ENCODE results near the gene BTN3A1.

DNA sequence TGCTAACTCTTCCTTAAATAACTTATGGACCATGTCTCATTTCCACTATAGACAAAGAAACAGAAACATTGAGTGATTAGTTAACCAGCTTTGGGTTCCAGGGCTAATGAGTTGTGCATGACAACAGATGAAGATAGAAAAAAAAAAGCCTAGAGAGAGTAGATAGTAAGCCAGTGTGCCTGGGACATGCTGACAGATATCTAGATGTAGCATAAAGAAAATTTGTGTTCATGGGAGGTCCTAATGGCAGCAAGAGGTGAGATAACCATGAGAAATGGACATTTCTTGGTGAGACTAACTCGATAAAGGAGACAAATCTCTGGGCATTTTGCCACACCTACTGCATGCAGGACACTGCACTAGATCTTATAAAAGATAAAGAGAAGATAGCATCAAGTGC, 35.5 kb downstream of the BTN3A1 start:
- TF ChIP-seq POLR2A (IDR thresholded peaks at IDR 0.05) = no peak
- TF ChIP-seq POLR2AphosphoS5 (IDR thresholded peaks at IDR 0.05) = no peak
